Activated naive CD8-positive, alpha-beta T cell treated with anti-CD3 and anti-CD28 coated beads, Interleukin-2, amount 10 ng/mL, durations not matched to agents 7 days and 5 days (primary cell): Measurements from ENCODE around the gene PTPRN2. TPM values are rescaled to one million over a fixed set of nuclear protein-coding genes. Genes with fewer than 3 reads are reported as not detected.

Source experiments
- ATAC-seq: fragments of 150-1000 bp; cut with Tn5 transposase; one replicate; pipeline ENCODE4 v1.10.0; 2021; ENCODE audit warnings: low read depth, moderate library complexity
- POLR2A ChIA-PET: fragments of 350-600 bp; sonication (Branson Sonifier 250); formaldehyde crosslinking; loops from one replicate; lab custom pipeline; 2021; ENCODE audit warnings: antibody characterized with exemption; lab: Charles Lee
- DNase-seq: peaks from one replicate; pipeline ENCODE4 v3.0.0; 2021
- H3K27ac Mint-ChIP-seq: one replicate; pipeline ENCODE4 v1.8.0; 2022; ENCODE audit warnings: mild to moderate bottlenecking, mixed read lengths
- H3K27me3 Mint-ChIP-seq: one replicate; pipeline ENCODE4 v1.8.0; 2022; ENCODE audit warnings: mild to moderate bottlenecking, moderate library complexity, mixed read lengths
- H3K36me3 Mint-ChIP-seq: one replicate; pipeline ENCODE4 v1.8.0; 2021; ENCODE audit warnings: mild to moderate bottlenecking, mixed read lengths
- H3K4me1 Mint-ChIP-seq: one replicate; pipeline ENCODE4 v1.8.0; 2021; ENCODE audit warnings: mixed read lengths
- H3K4me3 Mint-ChIP-seq: one replicate; pipeline ENCODE4 v1.8.0; 2022; ENCODE audit warnings: mild to moderate bottlenecking, moderate library complexity, mixed read lengths
- H3K9me3 Mint-ChIP-seq: one replicate; pipeline ENCODE4 v1.8.0; 2021; ENCODE audit warnings: mixed read lengths
- total RNA-seq, 2 experiments: library from RNA; stranded (reverse); gene quantifications; one replicate each; pipeline ENCODE4 v1.2.3, GENCODE V29; 2021

PTPRN2 gene
- total RNA-seq, 2 experiments from 2014 or later = 4.5 to 4.9 TPM

DNA sequence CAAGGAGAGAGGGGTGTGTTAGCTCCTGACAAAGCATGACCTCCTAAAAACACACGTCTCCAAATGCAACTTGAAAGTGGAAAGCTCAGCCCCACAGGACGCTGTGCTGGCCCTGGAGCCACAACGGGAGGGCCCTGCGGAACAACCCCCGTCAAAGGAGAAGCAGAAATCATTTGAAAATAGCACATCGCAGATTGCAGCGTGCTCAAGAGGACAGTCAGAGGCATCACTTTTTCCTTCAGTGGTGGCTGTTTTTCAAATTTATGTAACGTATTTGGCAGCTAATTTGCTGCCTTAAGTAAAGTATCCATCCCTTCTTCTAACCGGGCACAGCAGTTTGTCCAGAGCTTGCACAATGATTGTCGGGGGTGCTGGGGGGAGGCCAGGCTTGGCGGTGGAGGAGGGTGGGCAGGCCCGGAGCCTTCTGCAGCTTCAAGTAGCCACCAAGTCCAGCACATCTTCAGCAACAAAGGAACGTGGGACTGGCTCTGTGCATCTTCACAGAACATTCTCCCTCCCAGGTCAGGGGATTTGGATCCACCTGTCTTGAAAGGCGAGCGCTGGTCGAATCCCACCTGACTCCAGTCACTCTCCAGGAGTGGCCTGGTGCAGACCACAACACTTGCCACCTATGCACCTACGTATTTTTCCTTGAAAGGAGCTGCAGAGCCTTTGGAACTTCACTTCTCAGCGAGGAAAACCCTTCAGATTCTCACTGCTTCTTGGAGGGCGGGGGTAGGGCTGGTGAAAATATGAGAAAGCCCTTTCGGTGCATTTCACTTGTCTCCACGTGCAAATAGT, 904.5 kb downstream of the PTPRN2 start:
- Mint-ChIP-seq H3K4me1 (peaks cover 2% of the 10 kb centered on the region), H3K27ac (no peak overlapping the region), H3K4me3 (no peak overlapping the region), H3K9me3 (no peaks in the 10 kb centered on the region), H3K36me3 (no peaks in the 10 kb centered on the region), H3K27me3 (peaks cover 84% of the 10 kb centered on the region)
- ATAC-seq (no peak), DNase-seq (no peak)
- POLR2A ChIA-PET = no interaction called here

DNA sequence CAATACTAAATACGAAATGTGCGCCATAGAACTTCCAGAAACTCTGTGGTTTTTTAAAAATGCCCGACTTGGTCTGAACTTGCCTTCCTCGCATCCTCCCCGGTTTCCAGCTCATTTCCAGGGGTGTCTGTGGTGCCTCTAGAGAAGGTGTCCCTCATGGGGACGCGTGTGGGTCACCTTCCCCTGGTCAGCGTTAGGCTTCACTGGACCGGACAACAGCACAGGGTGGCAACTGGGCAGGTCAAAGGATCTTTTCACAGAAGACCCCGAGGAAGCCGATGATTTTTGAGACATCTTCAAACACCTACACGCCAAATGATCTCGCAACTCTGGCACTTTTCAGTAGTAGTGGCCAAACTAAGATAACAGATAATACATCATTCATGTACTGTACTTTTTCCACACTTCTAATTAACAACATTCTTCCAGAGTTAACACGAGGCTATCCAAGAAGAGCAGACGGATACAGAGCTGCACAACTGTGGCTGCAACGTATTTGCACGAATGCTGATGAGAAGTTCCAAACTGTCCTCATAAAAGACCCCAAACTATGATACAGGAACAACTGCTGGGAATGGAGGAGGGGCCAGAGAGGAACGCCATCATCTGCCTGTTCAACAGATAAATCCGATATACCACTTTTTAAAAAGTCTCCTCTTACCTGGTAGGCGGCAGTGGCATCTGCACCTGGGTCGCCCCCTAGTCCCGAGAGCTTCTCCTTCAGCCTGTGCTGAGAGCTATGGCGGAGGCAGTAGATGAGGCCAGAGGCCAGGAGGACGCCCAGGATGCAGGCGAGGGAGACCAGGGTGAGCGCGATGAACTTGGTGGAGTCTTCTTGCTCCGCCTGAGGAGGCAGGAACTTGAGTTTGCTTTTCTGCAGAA, 905.3 kb downstream of the PTPRN2 start:
- peaks cover 2% of the 10 kb centered on the region for H3K4me1 Mint-ChIP-seq
- no peaks in the 10 kb centered on the region for H3K9me3 Mint-ChIP-seq
- H3K4me3 Mint-ChIP-seq = no peak overlapping the region
- H3K27ac Mint-ChIP-seq = no peak overlapping the region
- H3K27me3 Mint-ChIP-seq = peaks cover 84% of the 10 kb centered on the region
- POLR2A ChIA-PET = no interaction called here
- DNase-seq (no peak), ATAC-seq (no peak)
- H3K36me3 Mint-ChIP-seq = no peaks in the 10 kb centered on the region

DNA sequence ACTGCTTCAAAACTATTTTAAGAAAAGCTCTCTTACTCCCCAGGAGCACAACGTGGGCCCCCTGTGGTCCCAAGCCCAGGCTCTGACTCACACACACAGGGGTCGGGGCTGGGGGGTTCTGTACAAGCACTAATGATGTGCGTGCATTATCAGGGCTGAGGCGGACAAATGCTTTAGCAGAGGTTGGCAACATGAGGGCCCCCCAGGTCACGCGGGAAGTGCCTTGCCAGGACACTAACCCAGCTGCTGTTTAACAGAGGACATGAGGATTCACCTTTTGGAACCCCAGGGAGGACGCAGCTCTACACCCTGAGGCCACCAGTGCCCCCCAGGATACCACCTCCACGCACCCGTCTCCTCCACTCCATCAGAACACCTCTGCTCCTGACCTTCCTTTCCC, 908.0 kb downstream of the PTPRN2 start:
- ATAC-seq (no peak), DNase-seq (no peak)
- POLR2A ChIA-PET = no interaction called here
- Mint-ChIP-seq H3K9me3 (no peaks in the 10 kb centered on the region), H3K36me3 (no peaks in the 10 kb centered on the region), H3K27ac (no peak overlapping the region), H3K4me1 (peaks cover 9% of the 10 kb centered on the region), H3K27me3 (peaks cover 78% of the 10 kb centered on the region), H3K4me3 (no peak overlapping the region)

DNA sequence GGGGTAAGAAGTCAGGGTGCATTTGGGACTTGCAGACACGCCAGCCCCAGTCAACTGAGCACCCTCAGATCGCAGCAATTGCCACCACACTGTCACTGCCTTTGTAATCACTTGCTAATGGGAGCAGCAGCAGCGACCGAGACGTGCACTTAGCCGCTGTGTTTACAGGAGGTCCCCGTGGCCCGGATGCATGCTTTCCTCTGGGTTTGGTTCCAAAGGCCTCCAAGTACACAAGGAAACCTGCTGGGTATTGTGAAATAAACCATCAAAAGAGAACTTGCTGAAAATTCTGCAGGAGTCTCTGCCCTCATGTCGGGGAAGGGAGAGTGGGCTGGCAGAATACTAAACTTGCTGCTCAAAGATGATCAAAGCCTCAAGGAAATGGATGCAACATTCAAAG, 909.1 kb downstream of the PTPRN2 start:
- Mint-ChIP-seq H3K4me1 (peaks cover 9% of the 10 kb centered on the region), H3K27ac (no peak overlapping the region), H3K27me3 (peaks cover 71% of the 10 kb centered on the region), H3K4me3 (no peak overlapping the region), H3K9me3 (no peaks in the 10 kb centered on the region), H3K36me3 (no peaks in the 10 kb centered on the region)
- DNase-seq (no peak), ATAC-seq (no peak)
- POLR2A ChIA-PET = no interaction called here

DNA sequence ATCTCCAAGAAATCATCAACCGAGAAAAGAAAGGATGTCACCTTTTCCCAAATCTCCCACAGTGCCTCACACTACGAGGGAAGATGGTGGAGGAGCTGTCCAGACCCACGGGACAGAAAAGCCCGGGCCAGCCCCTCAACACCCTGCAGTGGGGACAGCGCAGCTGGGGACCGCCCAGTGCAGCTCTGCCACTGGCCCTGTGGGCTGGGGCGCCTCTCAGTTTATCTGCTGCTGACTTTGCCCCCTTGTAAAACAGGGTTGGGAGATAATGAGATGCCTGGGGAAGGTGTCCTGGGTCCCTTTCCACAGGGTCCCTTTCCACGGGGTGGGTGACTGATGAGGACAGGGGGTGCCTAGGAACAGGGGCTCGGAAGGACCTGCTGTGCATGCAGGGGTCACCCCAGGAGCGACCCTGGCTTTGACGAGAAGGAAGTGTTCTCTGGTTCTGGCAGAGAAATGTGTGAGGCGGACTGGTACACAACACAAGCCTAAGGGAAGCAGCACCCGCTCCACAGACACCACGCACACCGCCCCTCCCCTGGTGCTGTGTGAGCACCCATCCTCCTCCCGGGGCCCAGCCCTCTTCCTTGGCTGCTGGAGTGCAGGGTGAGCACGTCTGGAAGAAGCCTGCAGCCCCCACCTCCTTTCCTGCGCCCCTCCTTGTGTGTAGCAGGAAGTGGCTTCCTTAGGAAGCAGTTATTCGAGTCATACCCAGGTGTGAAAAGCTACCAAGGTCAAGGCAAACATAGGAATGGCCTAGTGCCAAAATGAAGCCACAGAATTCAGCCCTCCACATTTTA, 911.0 kb downstream of the PTPRN2 start:
- Mint-ChIP-seq H3K9me3 (no peaks in the 10 kb centered on the region), H3K27ac (no peak overlapping the region), H3K4me3 (no peak overlapping the region), H3K27me3 (peaks cover 57% of the 10 kb centered on the region), H3K4me1 (peaks cover 9% of the 10 kb centered on the region), H3K36me3 (no peaks in the 10 kb centered on the region)
- no peak for DNase-seq
- POLR2A ChIA-PET = no interaction called here
- ATAC-seq = no peak

DNA sequence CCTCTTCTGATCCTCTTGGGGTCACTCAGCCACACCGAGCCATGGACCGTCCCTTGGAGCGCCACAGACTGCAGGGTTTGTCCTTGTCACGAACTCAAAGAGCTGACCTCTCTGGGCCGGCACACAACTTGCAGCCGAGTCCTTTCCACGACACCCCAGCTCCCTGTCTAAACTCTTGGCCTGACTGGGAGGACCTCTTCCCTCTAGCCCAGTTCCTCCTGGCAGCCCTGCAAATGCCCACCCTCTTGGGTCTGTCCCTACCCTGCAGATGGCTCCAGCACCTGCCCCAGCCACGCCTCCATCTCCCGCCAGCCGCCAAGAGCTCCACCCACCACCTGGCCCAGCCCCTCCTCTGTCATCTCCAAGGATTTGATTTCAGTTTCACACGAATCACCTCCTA, 911.6 kb downstream of the PTPRN2 start:
- DNase-seq = no peak
- H3K27ac Mint-ChIP-seq = no peak overlapping the region
- ATAC-seq = no peak
- H3K4me1 Mint-ChIP-seq = peaks cover 9% of the 10 kb centered on the region
- H3K4me3 Mint-ChIP-seq = no peak overlapping the region
- POLR2A ChIA-PET = no interaction called here
- peaks cover 52% of the 10 kb centered on the region for H3K27me3 Mint-ChIP-seq
- H3K36me3 Mint-ChIP-seq = no peaks in the 10 kb centered on the region
- H3K9me3 Mint-ChIP-seq = no peaks in the 10 kb centered on the region

DNA sequence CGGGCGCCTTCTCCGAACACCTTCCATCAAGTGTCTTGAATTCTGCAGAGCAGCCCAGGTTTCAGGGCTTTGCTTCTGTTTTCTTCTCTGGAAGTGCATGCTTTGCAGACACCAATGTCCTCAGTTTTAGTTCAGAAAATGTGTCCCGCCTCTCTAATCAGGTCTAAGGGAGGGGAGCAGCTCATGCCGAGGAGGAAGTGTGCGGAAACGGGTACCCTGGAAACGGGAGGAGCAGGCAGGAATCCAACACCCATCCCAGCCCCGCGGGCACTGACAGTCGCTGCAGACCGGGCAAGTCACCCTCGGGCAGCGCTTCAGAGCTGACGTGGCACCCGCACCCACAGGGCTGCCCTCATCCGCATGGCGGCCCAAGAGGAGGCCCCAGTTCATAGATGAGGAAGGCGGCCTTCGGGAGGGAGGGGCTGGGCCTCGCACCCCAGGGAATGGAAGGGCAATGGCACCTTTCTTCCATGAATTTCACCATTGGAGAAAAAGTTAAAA, 912.1 kb downstream of the PTPRN2 start:
- H3K36me3 Mint-ChIP-seq = no peaks in the 10 kb centered on the region
- DNase-seq (no peak), ATAC-seq (no peak)
- no peak overlapping the region for H3K4me3 Mint-ChIP-seq
- H3K27me3 Mint-ChIP-seq = peaks cover 50% of the 10 kb centered on the region
- POLR2A ChIA-PET = no interaction called here
- H3K4me1 Mint-ChIP-seq = peaks cover 9% of the 10 kb centered on the region
- no peak overlapping the region for H3K27ac Mint-ChIP-seq
- H3K9me3 Mint-ChIP-seq = no peaks in the 10 kb centered on the region

DNA sequence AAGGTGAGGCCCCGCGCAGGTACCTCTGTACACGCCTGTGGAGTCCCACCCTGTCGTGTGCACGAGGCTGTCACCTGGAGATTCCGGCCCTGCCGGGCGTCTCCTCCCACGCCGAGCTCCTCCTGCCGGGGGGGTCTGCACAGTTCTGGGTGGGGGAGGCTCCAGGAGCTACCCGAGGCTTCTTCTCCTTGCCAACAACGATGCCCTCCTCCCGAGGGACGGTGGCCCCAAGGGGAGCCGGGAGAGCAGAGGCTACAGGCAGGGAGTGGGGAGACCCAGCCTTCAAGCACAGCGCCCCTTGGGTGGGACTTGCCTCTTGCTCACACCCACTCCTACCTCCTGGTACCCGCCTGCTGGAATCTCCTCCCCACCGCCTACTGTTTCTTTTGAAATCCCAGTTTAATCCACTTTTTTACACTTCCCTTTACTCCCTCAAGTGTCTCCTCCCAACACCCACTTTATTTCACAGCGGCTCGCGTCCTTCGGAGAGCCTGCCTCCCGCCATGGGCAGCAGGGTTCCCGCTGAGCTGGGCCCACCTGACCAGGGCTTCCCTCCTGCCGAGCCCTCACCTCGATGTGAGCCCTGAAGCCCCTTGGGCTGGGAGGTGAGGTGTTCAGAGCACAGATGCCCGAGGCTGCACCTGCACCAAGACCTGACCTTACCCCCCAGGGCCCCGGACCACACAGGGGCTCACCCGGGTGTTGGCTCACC, 912.8 kb downstream of the PTPRN2 start:
- no peak for ATAC-seq
- no peak for DNase-seq

DNA sequence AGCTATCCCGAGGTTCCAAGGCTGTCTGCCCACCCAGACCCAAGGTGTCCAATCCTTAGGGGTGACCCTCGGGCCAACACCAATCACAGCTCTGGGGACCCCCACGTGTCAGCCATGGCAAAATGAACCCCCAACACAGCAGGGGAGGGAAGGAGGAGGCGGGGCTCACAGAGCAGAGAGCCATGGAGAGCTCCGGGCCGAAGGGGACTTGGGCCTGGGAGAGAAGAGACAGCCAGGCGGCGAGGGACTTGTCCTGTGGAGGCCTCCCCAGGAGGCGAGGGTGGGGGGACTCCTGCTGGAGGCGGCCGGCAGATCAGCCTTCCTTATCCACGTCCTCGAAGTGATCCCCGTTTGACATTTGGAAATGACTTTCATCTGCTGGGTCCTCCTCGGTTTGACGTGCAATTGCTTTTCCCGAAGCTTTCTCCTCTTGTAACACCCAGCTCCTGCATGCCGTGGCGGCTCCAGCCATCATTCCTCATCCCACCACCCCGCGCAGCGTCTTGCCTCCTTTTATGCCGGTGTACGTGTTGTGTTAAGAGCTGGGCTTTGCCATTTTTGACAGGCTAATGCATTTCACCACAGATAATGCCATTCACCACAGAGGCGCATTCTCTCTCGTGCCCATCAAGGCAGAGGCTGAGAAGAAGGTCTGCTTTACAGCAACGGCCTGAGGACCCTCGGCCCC, 913.5 kb downstream of the PTPRN2 start:
- POLR2A ChIA-PET = no interaction called here
- DNase-seq (no peak), ATAC-seq (no peak)
- peaks cover 50% of the 10 kb centered on the region for H3K27me3 Mint-ChIP-seq
- no peak overlapping the region for H3K27ac Mint-ChIP-seq
- H3K9me3 Mint-ChIP-seq = no peaks in the 10 kb centered on the region
- H3K4me3 Mint-ChIP-seq = no peak overlapping the region
- H3K36me3 Mint-ChIP-seq = no peaks in the 10 kb centered on the region
- H3K4me1 Mint-ChIP-seq = peaks cover 8% of the 10 kb centered on the region

More for the DNA sequence above, 912.8 kb downstream of the PTPRN2 start:
- Mint-ChIP-seq H3K27ac (no peak overlapping the region), H3K4me3 (no peak overlapping the region), H3K9me3 (no peaks in the 10 kb centered on the region), H3K27me3 (peaks cover 50% of the 10 kb centered on the region), H3K4me1 (peaks cover 7% of the 10 kb centered on the region), H3K36me3 (no peaks in the 10 kb centered on the region)
- POLR2A ChIA-PET = interaction anchor here (0.6 kb wide), 1 partner anchor 525 kb away, joined by 3 read pairs; no protein-coding TSS in a partner anchor

DNA sequence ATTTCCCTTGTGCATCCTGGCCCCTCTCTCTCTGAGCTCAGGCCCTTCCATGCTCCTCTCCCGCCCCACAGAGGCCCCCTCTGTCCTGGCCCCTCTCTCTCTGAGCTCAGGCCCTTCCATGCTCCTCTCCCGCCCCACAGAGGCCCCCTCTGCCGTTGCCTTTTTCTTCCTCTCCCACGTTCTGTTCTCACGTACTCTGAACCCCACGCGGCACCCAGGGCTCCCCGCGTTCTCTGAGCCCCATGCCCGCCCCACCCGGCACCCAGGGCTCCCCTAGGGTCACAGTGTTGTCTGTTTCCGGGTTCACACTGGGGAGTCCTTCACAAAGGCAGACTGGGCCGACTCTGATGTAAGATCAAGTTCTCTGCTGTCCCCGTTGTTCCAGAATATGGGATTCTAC, 914.0 kb downstream of the PTPRN2 start:
- ATAC-seq (no peak), DNase-seq (no peak)
- POLR2A ChIA-PET = no interaction called here
- H3K4me1 Mint-ChIP-seq = peaks cover 11% of the 10 kb centered on the region
- H3K4me3 Mint-ChIP-seq = no peak overlapping the region
- no peaks in the 10 kb centered on the region for H3K9me3 Mint-ChIP-seq
- peaks cover 50% of the 10 kb centered on the region for H3K27me3 Mint-ChIP-seq
- no peak overlapping the region for H3K27ac Mint-ChIP-seq
- no peaks in the 10 kb centered on the region for H3K36me3 Mint-ChIP-seq

DNA sequence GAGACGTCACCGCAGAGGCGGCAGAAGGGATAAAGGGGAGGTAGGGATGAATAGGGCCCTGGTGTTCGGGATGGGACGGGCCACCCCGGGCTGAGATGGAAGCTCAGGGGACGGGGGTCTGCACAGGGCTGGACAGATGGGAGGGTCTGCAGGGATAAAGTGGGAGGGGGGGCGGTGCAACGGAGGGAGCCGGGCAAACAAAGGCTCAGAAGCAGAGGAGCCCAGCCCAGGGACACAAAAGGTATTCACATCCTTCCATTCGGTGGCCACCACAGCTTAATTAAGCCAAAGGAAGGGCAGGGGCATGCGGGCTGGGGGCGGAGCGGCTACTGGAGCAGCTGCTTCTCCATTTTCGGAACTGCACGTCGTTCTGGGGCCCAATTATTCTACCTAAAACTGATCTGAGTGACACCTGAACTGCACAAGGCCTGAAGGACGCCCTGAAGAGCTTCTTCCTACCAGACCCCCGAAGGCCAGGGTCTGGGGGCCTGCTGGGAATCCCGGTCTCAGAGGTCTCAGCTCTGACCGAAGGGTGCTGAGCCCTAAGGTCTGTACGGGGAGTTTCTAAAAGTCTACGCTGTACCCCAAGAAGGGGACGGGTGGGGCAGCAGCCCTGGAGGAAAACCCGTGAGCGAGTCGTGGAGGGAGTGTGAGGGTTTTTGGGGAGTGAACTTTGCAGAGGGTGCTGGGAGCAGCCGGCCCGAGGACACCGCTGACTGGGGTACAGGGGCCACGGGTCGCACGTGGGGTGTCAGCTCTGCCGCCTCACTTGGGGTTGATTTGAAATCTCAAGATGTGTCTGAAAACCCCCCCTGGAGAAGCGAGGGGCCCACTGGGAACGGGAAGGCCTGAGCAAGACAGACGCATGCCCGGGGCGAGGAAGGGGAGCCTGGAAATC, 916.0 kb downstream of the PTPRN2 start:
- peaks cover 10% of the 10 kb centered on the region for H3K4me1 Mint-ChIP-seq
- no peaks in the 10 kb centered on the region for H3K36me3 Mint-ChIP-seq
- H3K9me3 Mint-ChIP-seq = no peaks in the 10 kb centered on the region
- DNase-seq = no peak
- POLR2A ChIA-PET = no interaction called here
- ATAC-seq = no peak
- peaks cover 38% of the 10 kb centered on the region for H3K27me3 Mint-ChIP-seq
- no peak overlapping the region for H3K4me3 Mint-ChIP-seq
- no peak overlapping the region for H3K27ac Mint-ChIP-seq
